H1 (cell line): Measurements from ENCODE around the gene STAMBPL1.
"Not testable (repeated sequence)": the region's sequence is repeated elsewhere in the genome, so short reads cannot be mapped to it uniquely, and the experiment has no call there.

ENCODE experiments used
- ATF2 ChIP-seq: IDR thresholded peaks from 2 replicates; pipeline ENCODE4 v1.6.1; 2012; ENCODE audit warnings: low read length, inconsistent platforms
- CEBPB ChIP-seq: IDR thresholded peaks from 2 replicates; pipeline ENCODE4 v1.6.1; 2012; ENCODE audit warnings: low read depth, low read length
- HDAC6 ChIP-seq: IDR thresholded peaks from one replicate; pipeline ENCODE4 v1.7.1; 2012; ENCODE audit warnings: low read depth, mild to moderate bottlenecking, inconsistent platforms, low read length, moderate library complexity
- MAFK ChIP-seq: IDR thresholded peaks from 2 replicates; pipeline ENCODE4 v1.6.1; 2012; ENCODE audit warnings: low read depth, mild to moderate bottlenecking, improper control_type of control experiment, low read length
- POLR2A ChIP-seq, 2 experiments: IDR thresholded peaks; 1 replicate in 1 of 2; 2 replicates in 1 of 2; pipeline ENCODE4 v1.6.1; 2011; ENCODE audit warnings: low read depth in 2 of 2, low read length in 2 of 2, mild to moderate bottlenecking in 2 of 2; ENCODE audit errors: control extremely low read depth in 1 of 2
- YY1 ChIP-seq: IDR thresholded peaks from 2 replicates; pipeline ENCODE4 v1.6.1; 2011; ENCODE audit warnings: low read depth, mild to moderate bottlenecking, low read length
- TF ChIP-seq, protein P1 (sequence below), 3 experiments: IDR thresholded peaks; 1 replicate in 2 of 3; 2 replicates in 1 of 3; pipeline versions ENCODE4 v1.5.1 to v1.6.1; 2011; ENCODE audit warnings: low read length in 3 of 3, mild to moderate bottlenecking in 3 of 3, inconsistent platforms in 2 of 3, low read depth in 1 of 3, moderate library complexity in 1 of 3; ENCODE audit not compliant: insufficient read depth in 1 of 3; ENCODE audit errors: control extremely low read depth in 1 of 3

- not testable (repeated sequence) for TF ChIP-seq ATF2; POLR2A (IDR thresholded peaks at IDR 0.05; ENCODE audit: control extremely low read depth in 1 of 2, low read depth in 2 of 2, low read length in 2 of 2); HDAC6; YY1; CEBPB; MAFK
- TF ChIP-seq, protein P1, sequence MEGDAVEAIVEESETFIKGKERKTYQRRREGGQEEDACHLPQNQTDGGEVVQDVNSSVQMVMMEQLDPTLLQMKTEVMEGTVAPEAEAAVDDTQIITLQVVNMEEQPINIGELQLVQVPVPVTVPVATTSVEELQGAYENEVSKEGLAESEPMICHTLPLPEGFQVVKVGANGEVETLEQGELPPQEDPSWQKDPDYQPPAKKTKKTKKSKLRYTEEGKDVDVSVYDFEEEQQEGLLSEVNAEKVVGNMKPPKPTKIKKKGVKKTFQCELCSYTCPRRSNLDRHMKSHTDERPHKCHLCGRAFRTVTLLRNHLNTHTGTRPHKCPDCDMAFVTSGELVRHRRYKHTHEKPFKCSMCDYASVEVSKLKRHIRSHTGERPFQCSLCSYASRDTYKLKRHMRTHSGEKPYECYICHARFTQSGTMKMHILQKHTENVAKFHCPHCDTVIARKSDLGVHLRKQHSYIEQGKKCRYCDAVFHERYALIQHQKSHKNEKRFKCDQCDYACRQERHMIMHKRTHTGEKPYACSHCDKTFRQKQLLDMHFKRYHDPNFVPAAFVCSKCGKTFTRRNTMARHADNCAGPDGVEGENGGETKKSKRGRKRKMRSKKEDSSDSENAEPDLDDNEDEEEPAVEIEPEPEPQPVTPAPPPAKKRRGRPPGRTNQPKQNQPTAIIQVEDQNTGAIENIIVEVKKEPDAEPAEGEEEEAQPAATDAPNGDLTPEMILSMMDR (IDR thresholded peaks at IDR 0.05; ENCODE audit: control extremely low read depth in 1 of 3, insufficient read depth in 1 of 3, low read depth in 1 of 3, low read length in 3 of 3) = not testable (repeated sequence)
Measured at GRCh38 chr10:88932029-88932428, 52.0 kb downstream of the STAMBPL1 start.
